ENCODE results near the gene ZNF219. TPM values are rescaled to one million over a fixed set of nuclear protein-coding genes. Genes with fewer than 3 reads are reported as not detected.
A peak's percentile ranks its signal among the peaks of the same experiment; 100 is the strongest.

The ZNF219 gene
- total RNA-seq, 1 experiment from 2014 or later: 18.5 TPM

- H3K27ac Mint-ChIP-seq (ENCODE audit: unreplicated experiment): peak overlapping the region; percentile 23
- TF ChIP-seq, protein P1, sequence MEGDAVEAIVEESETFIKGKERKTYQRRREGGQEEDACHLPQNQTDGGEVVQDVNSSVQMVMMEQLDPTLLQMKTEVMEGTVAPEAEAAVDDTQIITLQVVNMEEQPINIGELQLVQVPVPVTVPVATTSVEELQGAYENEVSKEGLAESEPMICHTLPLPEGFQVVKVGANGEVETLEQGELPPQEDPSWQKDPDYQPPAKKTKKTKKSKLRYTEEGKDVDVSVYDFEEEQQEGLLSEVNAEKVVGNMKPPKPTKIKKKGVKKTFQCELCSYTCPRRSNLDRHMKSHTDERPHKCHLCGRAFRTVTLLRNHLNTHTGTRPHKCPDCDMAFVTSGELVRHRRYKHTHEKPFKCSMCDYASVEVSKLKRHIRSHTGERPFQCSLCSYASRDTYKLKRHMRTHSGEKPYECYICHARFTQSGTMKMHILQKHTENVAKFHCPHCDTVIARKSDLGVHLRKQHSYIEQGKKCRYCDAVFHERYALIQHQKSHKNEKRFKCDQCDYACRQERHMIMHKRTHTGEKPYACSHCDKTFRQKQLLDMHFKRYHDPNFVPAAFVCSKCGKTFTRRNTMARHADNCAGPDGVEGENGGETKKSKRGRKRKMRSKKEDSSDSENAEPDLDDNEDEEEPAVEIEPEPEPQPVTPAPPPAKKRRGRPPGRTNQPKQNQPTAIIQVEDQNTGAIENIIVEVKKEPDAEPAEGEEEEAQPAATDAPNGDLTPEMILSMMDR (IDR thresholded peaks at IDR 0.05; ENCODE audit: unreplicated experiment): no peak
- CTCF ChIA-PET: interaction anchor here (1.4 kb wide), 1 partner anchor 39 kb away, joined by 4 read pairs; no protein-coding TSS in a partner anchor
- peaks cover 21% of the 10 kb centered on the region for H3K4me1 Mint-ChIP-seq (ENCODE audit: low read depth, unreplicated experiment)
- no peak overlapping the region for H3K4me3 Mint-ChIP-seq (ENCODE audit: low read depth, unreplicated experiment)
- intact Hi-C loops (cut with micrococcal nuclease; ENCODE audit: unreplicated experiment): no loop called here
- DNase-seq: peak; percentile 59
- H3K36me3 Mint-ChIP-seq (ENCODE audit: insufficient read depth, unreplicated experiment): no peaks in the 10 kb centered on the region
- BruUV-seq (replicated peaks): no TSS peak
- no peaks in the 10 kb centered on the region for H3K27me3 Mint-ChIP-seq (ENCODE audit: unreplicated experiment)
- no peaks in the 10 kb centered on the region for H3K9me3 Mint-ChIP-seq (ENCODE audit: low read depth, unreplicated experiment)
These were observed 44.2 kb downstream of the ZNF219 start for GRCh38 chr14:21054123-21054767.

DNA sequence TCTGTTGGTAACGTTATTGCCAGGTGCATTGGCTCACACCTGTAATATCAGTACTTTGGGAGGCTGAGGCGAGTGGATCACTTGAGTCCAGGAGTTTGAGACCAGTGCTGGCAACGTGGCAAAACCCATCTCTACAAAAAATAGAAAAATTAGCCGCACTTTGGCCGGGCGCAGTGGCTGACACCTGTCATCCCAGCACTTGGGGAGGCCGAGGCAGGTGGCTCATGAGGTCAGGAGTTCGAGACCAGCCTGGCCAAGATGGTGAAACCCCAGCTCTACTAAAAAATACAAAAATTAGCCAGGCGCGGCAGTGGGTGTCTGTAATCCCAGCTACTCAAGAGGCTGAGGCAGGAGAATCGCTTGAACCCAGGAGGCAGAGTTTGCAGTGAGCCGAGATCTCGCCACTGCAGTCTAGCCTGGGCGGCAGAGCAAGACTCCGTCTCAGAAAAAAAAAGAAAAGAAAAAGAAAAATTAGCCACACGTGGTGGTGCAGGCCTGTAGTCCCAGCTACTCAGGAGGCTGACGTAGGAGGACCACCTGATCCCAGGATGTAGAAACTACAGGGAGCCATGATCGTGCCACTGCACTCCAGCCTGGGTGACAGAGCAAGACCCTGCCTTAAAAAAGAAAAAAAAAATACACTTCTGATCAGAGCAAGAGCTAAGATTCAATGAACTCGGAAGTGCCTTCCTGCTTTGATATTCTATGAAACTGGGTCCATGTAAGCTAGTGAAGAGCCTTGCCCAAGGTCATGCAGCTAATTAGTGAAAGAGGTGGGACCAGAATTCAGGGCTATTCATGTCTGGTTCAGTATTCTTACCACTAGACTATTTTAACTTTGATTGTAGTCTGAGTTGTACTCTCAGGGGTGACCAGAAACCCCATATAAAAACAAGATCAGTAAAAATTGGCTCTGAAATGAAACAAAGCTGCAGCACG lies 45.0 kb downstream of the ZNF219 start:
- TF ChIP-seq, protein P1 (IDR thresholded peaks at IDR 0.05; ENCODE audit: unreplicated experiment): no peak
- intact Hi-C loops (cut with micrococcal nuclease; ENCODE audit: unreplicated experiment): no loop called here
- BruUV-seq (replicated peaks): no TSS peak
- CTCF ChIA-PET: interaction anchor here (1.4 kb wide), 1 partner anchor 38 kb away, joined by 4 read pairs; no protein-coding TSS in a partner anchor
- peaks cover 21% of the 10 kb centered on the region for H3K4me1 Mint-ChIP-seq (ENCODE audit: low read depth, unreplicated experiment)
- no peaks in the 10 kb centered on the region for H3K36me3 Mint-ChIP-seq (ENCODE audit: insufficient read depth, unreplicated experiment)
- H3K27me3 Mint-ChIP-seq (ENCODE audit: unreplicated experiment): no peaks in the 10 kb centered on the region
- no peak overlapping the region for H3K4me3 Mint-ChIP-seq (ENCODE audit: low read depth, unreplicated experiment)
- H3K27ac Mint-ChIP-seq (ENCODE audit: unreplicated experiment): no peak overlapping the region
- H3K9me3 Mint-ChIP-seq (ENCODE audit: low read depth, unreplicated experiment): no peaks in the 10 kb centered on the region
- DNase-seq: no peak

- H3K27ac Mint-ChIP-seq (ENCODE audit: unreplicated experiment): no peak overlapping the region
- H3K4me1 Mint-ChIP-seq (ENCODE audit: low read depth, unreplicated experiment): peaks cover 20% of the 10 kb centered on the region
- TF ChIP-seq, protein P1 (IDR thresholded peaks at IDR 0.05; ENCODE audit: unreplicated experiment): no peak
- intact Hi-C loops (cut with micrococcal nuclease; ENCODE audit: unreplicated experiment): no loop called here
- peaks cover 12% of the 10 kb centered on the region for H3K27me3 Mint-ChIP-seq (ENCODE audit: unreplicated experiment)
- H3K4me3 Mint-ChIP-seq (ENCODE audit: low read depth, unreplicated experiment): no peak overlapping the region
- no peaks in the 10 kb centered on the region for H3K9me3 Mint-ChIP-seq (ENCODE audit: low read depth, unreplicated experiment)
- no TSS peak for BruUV-seq (replicated peaks)
- CTCF ChIA-PET: no interaction called here
- no peaks in the 10 kb centered on the region for H3K36me3 Mint-ChIP-seq (ENCODE audit: insufficient read depth, unreplicated experiment)
- DNase-seq: no peak
These were observed 47.9 kb downstream of the ZNF219 start for GRCh38 chr14:21050597-21050996.

- H3K4me3 Mint-ChIP-seq (ENCODE audit: low read depth, unreplicated experiment): no peak overlapping the region
- peaks cover 10% of the 10 kb centered on the region for H3K4me1 Mint-ChIP-seq (ENCODE audit: low read depth, unreplicated experiment)
- peaks cover 25% of the 10 kb centered on the region for H3K27me3 Mint-ChIP-seq (ENCODE audit: unreplicated experiment)
- CTCF ChIA-PET: no interaction called here
- no TSS peak for BruUV-seq (replicated peaks)
- H3K36me3 Mint-ChIP-seq (ENCODE audit: insufficient read depth, unreplicated experiment): no peaks in the 10 kb centered on the region
- TF ChIP-seq, protein P1 (IDR thresholded peaks at IDR 0.05; ENCODE audit: unreplicated experiment): no peak
- no peak for DNase-seq
- intact Hi-C loops (cut with micrococcal nuclease; ENCODE audit: unreplicated experiment): loop anchor here (10.0 kb wide), 1 partner anchor 194 kb away; no protein-coding TSS in a partner anchor
- no peaks in the 10 kb centered on the region for H3K9me3 Mint-ChIP-seq (ENCODE audit: low read depth, unreplicated experiment)
- H3K27ac Mint-ChIP-seq (ENCODE audit: unreplicated experiment): no peak overlapping the region
These were observed 49.2 kb downstream of the ZNF219 start for GRCh38 chr14:21049271-21049673.
